ENCODE measurements around the gene RBMXL2.

- TF ChIP-seq CTCF (IDR thresholded peaks at IDR 0.05): no peak
- TF ChIP-seq ZFX (IDR thresholded peaks at IDR 0.05; ENCODE audit: borderline replicate concordance): no peak
These were observed 792 bp downstream of the RBMXL2 start for GRCh38 chr11:7089328-7090251.
